GM12801 (cell line): Measurements from ENCODE around the gene TAC4.

ENCODE experiments used
- CTCF ChIP-seq: IDR thresholded peaks from one replicate; pipeline ENCODE4 v1.5.1; 2011; ENCODE audit warnings: control low read depth; ENCODE audit not compliant: insufficient read length; ENCODE audit errors: extremely low read depth

TAC4 gene

DNA sequence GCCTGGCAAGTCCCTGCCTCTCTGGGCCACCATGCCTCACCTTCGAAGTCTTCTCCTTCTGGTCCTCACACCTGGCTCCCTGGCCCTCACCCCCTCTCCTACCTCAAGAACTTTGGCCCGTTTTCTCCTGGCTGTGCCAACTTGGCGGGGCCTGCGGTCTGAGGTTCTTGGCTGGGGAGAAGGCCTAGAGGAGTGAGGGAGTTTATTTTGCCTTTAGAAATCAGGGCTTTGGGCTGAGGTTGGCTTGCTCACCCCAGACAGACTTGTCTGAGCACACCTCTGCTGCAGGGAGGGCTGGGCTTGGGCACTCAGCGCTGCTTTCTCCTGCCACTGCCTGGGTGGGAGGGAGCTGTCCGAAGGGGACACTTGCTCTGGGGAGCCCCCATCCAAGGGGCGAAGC, 23.3 kb upstream of the TAC4 start:
- no peak for TF ChIP-seq CTCF

DNA sequence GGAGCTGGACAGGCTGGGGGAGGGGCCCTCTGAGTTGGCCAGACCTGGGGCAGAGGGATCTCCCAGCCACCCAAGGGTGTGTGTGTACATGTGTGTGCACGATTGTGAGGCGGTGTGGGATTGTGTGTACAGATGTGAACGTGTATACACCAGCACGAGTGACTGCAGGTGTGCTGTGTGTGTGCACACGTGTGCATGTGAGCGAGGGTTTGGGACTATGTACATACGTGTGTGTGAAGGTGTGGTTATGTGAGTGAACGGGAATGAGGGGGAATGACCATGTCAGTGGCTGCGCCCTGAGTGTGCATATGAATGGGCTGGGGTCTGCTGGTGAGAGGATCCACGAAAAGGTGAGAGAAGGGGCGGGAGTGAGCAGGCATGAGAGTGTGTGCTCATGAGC, 22.4 kb upstream of the TAC4 start:
- TF ChIP-seq CTCF, result no peak

GRCh38 chr17:49869038-49869374, 21.1 kb upstream of the TAC4 start:
- no peak for TF ChIP-seq CTCF

- no peak for TF ChIP-seq CTCF
These were observed 19.1 kb upstream of the TAC4 start for GRCh38 chr17:49866882-49867413.

- TF ChIP-seq CTCF, result no peak
These were observed 18.1 kb upstream of the TAC4 start for GRCh38 chr17:49866019-49866380.

GRCh38 chr17:49862781-49863331, 15.0 kb upstream of the TAC4 start:
- TF ChIP-seq CTCF, result no peak

DNA sequence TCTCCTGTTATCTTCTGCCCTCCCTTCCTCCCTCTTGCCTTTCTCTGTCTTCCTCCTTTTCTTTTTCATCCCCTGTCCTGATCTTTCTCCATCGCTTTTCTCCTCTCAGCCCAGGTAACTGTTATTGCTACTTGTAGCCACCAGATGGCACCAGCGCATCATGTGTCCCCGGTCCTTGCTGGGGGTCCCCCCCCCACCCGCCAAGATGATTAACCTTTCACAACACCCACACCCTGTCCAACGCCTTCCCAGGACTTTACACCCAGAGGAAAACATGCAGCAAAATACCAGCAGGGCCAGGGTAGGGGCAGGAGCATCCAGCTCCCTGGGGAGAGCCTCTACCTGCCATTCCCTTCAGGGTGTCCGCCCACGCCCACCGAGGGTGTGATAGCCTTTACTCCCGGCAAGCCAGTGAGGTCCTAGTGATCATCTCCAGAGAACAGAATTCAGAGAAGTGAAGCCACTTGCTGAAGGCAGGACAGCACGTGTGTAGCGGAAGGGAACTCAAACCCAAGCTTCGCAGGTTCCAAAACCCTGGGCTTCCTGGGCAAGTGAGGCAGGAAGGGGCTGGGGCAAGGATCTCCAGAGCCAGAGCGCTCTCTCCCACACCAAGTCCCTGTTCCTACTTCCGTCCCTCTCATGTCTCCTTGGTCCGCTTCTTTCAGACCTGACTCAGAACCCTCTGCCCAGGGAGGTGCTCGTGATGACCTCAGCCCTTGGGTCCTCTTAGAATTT, 13.4 kb upstream of the TAC4 start:
- TF ChIP-seq CTCF, result no peak
